Activated CD4-positive, alpha-beta memory T cell treated with anti-CD3 and anti-CD28 coated beads, Interleukin-2, amount 10 ng/mL, durations not matched to agents 7 days and 5 days (primary cell): ENCODE data around the gene MLF1. TPM values are rescaled to one million over a fixed set of nuclear protein-coding genes. Genes with fewer than 3 reads are reported as not detected.

ENCODE experiments used
- CTCF ChIA-PET: fragments of 350-600 bp; sonication (Branson Sonifier 250); formaldehyde crosslinking; loops from one replicate; lab custom pipeline; 2021; ENCODE audit warnings: antibody characterized with exemption, inconsistent platforms; lab: Charles Lee
- POLR2A ChIA-PET: fragments of 350-600 bp; sonication (Branson Sonifier 250); formaldehyde crosslinking; loops from one replicate; lab custom pipeline; 2021; ENCODE audit warnings: antibody characterized with exemption; lab: Charles Lee
- DNase-seq: peaks from one replicate; pipeline ENCODE4 v3.0.0-alpha.2; 2020
- H3K27ac Mint-ChIP-seq: one replicate; pipeline ENCODE4 v1.8.0; 2021; ENCODE audit warnings: mild to moderate bottlenecking, mixed read lengths
- H3K27me3 Mint-ChIP-seq: one replicate; pipeline ENCODE4 v1.8.0; 2021; ENCODE audit warnings: mixed read lengths
- H3K36me3 Mint-ChIP-seq: one replicate; pipeline ENCODE4 v1.8.0; 2021; ENCODE audit warnings: low read depth, mixed read lengths
- H3K4me1 Mint-ChIP-seq: one replicate; pipeline ENCODE4 v1.8.0; 2021; ENCODE audit warnings: mixed read lengths
- H3K4me3 Mint-ChIP-seq: one replicate; pipeline ENCODE4 v1.8.0; 2021; ENCODE audit warnings: mild to moderate bottlenecking, mixed read lengths
- H3K9me3 Mint-ChIP-seq: one replicate; pipeline ENCODE4 v1.8.0; 2021; ENCODE audit warnings: mixed read lengths
- total RNA-seq, 2 experiments: library from RNA; stranded (reverse); gene quantifications; one replicate each; pipeline ENCODE4 v1.2.3, GENCODE V29; 2021

The MLF1 gene
- total RNA-seq, 2 experiments from 2014 or later = 1.0 to 1.5 TPM

DNA sequence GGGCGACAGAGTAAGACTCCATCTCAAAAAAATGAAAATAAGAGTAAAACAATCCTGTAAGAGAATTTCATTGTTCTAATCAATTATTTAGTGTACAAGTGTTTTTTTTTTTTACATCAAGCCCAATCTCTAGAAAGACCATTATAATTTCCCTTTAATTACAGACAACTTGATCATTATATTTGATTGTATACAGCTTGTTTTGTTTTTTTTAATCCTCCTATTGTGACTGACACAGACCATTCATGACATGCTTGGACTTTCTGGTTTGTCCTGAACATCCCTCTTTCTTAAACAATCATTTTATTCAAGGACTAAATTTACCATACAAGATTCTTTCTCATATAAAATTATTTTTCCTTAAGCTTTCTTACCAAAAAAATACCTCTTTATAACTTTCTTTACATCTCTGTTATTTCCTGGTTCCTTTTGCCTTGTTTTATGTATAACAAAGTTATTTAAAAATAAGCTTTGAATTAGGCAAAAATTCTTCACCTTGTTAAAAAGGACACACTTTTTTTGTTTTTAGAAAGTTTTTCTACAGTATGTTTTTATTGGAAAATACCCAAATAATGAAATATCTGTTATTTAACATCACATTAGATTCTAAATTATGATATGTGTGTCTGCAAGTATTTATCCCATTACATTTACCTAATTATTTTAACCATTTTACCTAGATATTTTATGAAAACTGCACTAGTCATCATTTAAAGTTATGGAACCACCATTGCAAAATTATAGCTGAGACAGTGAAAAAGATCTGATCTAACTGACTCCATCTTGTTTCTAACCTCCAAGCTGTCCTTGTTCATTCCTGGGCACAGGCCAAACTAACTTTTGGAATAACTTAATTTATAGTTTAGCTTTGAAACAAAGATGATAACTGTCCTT, 47.2 kb downstream of the MLF1 start:
- no peak for DNase-seq
- no peaks in the 10 kb centered on the region for H3K27me3 Mint-ChIP-seq
- H3K9me3 Mint-ChIP-seq = peaks cover 21% of the 10 kb centered on the region
- no peak overlapping the region for H3K4me3 Mint-ChIP-seq
- no peaks in the 10 kb centered on the region for H3K36me3 Mint-ChIP-seq
- ChIA-PET POLR2A (no interaction called here), CTCF (no interaction called here)
- no peaks in the 10 kb centered on the region for H3K4me1 Mint-ChIP-seq
- H3K27ac Mint-ChIP-seq = no peak overlapping the region

DNA sequence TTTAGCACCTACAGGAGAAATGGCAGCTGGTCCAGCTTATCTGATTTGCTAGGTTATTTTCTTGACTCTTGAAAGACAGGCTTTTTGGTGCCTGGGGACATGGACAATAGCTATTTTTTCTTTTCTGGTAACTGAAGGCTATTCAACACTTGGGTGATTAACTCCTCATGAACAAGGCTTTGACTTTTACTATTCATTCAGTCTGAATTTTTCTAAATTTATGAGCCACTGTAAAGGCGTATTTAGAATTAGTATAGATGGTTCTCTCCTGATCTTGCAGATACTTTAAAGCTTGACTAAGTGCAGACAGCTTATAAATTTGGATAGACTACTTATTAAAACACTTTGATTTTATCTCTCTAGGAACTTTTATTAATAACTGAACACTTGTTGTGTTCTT, 54.9 kb downstream of the MLF1 start:
- Mint-ChIP-seq H3K4me3 (no peak overlapping the region), H3K27ac (no peak overlapping the region), H3K36me3 (no peaks in the 10 kb centered on the region), H3K9me3 (peaks cover 7% of the 10 kb centered on the region), H3K4me1 (no peaks in the 10 kb centered on the region), H3K27me3 (peaks cover 3% of the 10 kb centered on the region)
- CTCF ChIA-PET = no interaction called here
- no peak for DNase-seq
- POLR2A ChIA-PET = no interaction called here

DNA sequence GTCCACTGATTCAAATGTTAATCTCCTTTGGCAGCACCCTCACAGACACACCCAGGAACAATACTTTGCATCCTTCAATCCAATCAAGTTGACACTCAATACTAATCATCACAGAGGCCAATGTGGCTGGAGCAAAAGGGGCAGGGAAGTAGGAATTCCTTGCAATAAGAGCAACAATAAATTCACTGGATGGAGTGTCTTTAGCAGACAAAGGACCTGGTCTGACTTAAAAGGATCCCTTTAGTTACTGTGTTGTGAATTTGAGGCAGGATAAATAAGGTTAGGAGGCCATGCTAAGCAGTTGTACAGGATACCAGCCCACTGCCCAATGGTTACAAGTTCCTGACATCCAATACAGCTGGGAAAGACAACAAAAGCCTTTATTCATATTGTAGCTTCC, 61.0 kb downstream of the MLF1 start:
- POLR2A ChIA-PET = no interaction called here
- CTCF ChIA-PET = no interaction called here
- Mint-ChIP-seq H3K4me1 (no peaks in the 10 kb centered on the region), H3K27me3 (peaks cover 10% of the 10 kb centered on the region), H3K4me3 (no peak overlapping the region), H3K27ac (no peak overlapping the region), H3K9me3 (no peaks in the 10 kb centered on the region), H3K36me3 (no peaks in the 10 kb centered on the region)
- DNase-seq = no peak

DNA sequence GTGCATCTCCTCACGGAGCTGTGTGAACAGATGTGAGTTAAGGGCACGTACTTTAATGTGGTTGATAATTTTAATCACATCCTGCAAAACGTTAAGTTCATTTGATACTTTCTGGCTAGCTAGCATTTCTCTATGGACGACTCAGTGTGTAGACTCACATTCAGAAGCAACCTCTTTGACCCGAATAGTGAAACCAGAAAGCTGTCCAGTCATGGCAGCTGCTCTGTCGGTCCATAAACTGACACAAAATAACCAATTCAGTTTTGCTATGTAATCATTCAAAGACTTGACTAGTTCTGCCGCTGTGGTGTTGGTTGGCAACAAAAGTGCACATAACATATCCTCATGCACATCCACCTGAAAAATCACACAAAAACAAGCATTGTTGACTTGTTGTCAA, 69.7 kb downstream of the MLF1 start:
- CTCF ChIA-PET = interaction anchor here (1.2 kb wide), 1 partner anchor 20 kb away, joined by 4 read pairs; no protein-coding TSS in a partner anchor

DNA sequence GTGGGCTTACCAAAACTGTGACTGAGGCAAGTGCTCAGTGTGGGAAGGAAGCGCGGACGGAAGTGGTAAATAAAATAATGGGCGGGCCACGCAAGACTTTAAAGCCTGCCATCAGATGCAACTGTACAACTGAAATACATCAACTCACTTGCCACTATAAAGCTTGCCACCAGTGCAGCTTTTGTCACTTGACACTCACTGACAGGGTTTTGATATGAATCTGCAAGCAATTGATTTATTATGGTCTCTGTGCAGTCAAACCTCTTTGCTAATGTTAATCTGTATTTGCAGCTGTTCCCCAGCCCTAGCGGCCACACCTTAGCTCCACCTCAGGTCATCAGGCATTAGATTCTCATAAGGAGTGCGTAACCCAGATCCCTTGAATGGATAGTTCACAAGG, 71.0 kb downstream of the MLF1 start:
- no peaks in the 10 kb centered on the region for H3K27me3 Mint-ChIP-seq
- CTCF ChIA-PET = interaction anchor here (1.2 to 3.6 kb wide), 2 partner anchors 18 to 72 kb away, joined by 4 to 22 read pairs; partner anchors contain the start of gene MLF1
- H3K27ac Mint-ChIP-seq = peak overlapping the region; percentile 79

More for the DNA sequence above, 69.7 kb downstream of the MLF1 start:
- no peaks in the 10 kb centered on the region for H3K9me3 Mint-ChIP-seq
- DNase-seq = no peak
- peaks cover 1% of the 10 kb centered on the region for H3K27me3 Mint-ChIP-seq
- H3K4me3 Mint-ChIP-seq = no peak overlapping the region
- H3K4me1 Mint-ChIP-seq = peaks cover 29% of the 10 kb centered on the region
- POLR2A ChIA-PET = interaction anchor here (1.5 kb wide), 1 partner anchor 161 kb away, joined by 3 read pairs; the partner anchor contains the start of gene MFSD1
- H3K36me3 Mint-ChIP-seq = no peaks in the 10 kb centered on the region
- H3K27ac Mint-ChIP-seq = no peak overlapping the region

DNA sequence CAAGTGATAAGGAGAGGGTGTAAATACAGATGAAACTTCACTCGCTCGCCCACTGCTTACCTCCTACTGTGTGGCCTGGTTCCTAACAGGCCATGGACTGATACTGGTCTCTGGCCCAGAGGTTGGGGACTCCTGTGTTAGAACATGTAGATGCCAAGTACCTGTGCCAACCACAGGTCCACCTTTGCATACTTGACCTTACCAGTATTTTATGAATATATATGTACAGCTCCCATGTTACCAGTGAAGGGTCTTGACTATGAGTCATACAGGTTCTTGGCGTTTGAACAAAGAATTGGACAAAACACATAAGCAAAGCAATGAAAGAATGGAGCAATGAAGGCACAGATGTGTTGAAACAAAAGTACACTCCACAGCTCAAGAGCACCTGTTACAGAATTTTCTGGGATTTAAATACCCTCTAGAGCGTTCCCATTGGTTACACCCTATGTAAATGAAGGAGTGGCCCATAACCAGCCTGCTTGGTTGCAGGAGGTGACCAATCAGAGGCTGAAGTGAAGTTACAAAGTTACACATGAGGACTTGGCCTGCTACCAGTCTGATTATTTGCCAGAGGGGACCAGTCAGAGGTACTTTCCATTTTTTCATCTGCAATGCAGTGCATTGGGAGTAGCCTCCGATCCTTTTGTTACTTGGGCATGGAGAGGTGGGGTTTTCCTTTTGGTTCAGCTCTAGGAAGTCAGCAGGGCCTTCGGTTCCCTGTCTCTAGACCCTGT, 71.6 kb downstream of the MLF1 start:
- H3K27ac Mint-ChIP-seq = peak overlapping the region; percentile 17
- H3K27me3 Mint-ChIP-seq = no peaks in the 10 kb centered on the region
- CTCF ChIA-PET = interaction anchor here (2.9 to 3.6 kb wide), 2 partner anchors 73 to 160 kb away, joined by 14 to 22 read pairs; partner anchors contain the start of genes MFSD1 and MLF1
- no peak for DNase-seq
- POLR2A ChIA-PET = no interaction called here
- peaks cover 41% of the 10 kb centered on the region for H3K4me1 Mint-ChIP-seq
- H3K9me3 Mint-ChIP-seq = no peaks in the 10 kb centered on the region
- H3K4me3 Mint-ChIP-seq = no peak overlapping the region
- H3K36me3 Mint-ChIP-seq = peaks cover 10% of the 10 kb centered on the region

More for the DNA sequence above, 71.0 kb downstream of the MLF1 start:
- no peaks in the 10 kb centered on the region for H3K9me3 Mint-ChIP-seq
- DNase-seq = peak; percentile 29
- H3K4me1 Mint-ChIP-seq = peaks cover 39% of the 10 kb centered on the region
- H3K36me3 Mint-ChIP-seq = peaks cover 4% of the 10 kb centered on the region
- H3K4me3 Mint-ChIP-seq = no peak overlapping the region
- POLR2A ChIA-PET = interaction anchor here (1.5 kb wide), 1 partner anchor 160 kb away, joined by 3 read pairs; the partner anchor contains the start of gene MFSD1

DNA sequence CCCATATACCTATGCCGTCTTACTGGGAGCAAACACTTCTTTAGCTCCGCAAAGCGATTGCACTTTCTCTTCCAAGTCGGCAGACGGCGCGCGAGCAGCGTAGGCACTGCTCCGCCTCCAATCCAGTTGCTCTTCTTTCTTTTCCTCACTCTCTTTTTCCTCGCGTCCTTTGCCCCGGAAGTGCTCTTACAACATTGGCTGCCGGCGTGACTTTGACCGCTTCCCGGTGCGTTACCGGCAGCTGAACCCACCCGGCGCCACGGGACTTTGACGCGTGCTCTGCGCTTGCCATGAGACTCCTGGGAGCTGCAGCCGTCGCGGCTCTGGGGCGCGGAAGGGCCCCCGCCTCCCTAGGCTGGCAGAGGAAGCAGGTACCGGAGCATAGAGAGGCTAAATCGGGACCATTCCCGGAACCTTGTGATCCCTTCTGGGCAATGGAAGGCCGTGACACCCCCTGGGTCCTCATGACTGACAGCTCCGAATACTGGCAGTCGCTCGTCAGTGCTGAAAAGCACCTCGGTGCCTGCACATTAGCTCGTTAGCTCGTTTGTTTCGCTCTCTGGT, 73.4 kb downstream of the MLF1 start, which contains the start of gene GFM1:
GFM1 (plus strand) TSS at position 183 of the 564 bp plus-strand sequence; CDS start at position 291, 108 bp downstream.
- peak; percentile 91 for DNase-seq
- Mint-ChIP-seq H3K4me1 (peaks cover 48% of the 10 kb centered on the region), H3K9me3 (no peaks in the 10 kb centered on the region), H3K27me3 (no peaks in the 10 kb centered on the region), H3K36me3 (peaks cover 20% of the 10 kb centered on the region), H3K4me3 (peak within 1 kb of the TSS; percentile 93), H3K27ac (peak within 1 kb of the TSS; percentile 78)
- ChIA-PET CTCF (interaction anchor here (0.6 to 3.6 kb wide), 25 partner anchors 9 to 1815 kb away, joined by 3 to 59 read pairs (median 4); partner anchors contain the start of genes LXN, MFSD1, MLF1 and RSRC1), POLR2A (interaction anchor here (0.6 to 2.9 kb wide), 12 partner anchors 15 to 1944 kb away, joined by 3 to 16 read pairs (median 3); partner anchors contain the start of genes LXN, MFSD1, MLF1 and RSRC1)

DNA sequence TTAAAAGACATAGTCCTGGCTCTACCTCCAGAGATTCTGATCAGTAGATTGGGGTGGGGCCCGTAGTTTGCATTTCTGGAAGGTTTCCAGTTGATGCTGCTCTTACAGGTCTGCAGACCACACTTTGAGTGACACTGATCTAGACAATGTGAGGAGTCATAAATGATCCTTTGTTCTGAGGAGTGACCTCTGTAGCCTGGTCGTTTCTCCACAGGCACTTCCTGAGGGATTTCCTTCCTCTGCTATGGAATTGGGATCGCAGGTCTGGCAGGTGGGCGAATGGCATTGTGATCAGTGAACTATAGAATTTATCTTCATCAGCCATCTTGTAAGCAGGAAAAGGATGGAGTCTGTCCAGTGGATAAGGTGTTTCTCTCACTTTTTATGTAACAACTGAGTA, 78.8 kb downstream of the MLF1 start:
- DNase-seq = no peak
- CTCF ChIA-PET = interaction anchor here (2.7 kb wide), 1 partner anchor 10 kb away, joined by 10 read pairs; no protein-coding TSS in a partner anchor
- Mint-ChIP-seq H3K36me3 (peaks cover 36% of the 10 kb centered on the region), H3K4me1 (peaks cover 25% of the 10 kb centered on the region), H3K4me3 (no peak overlapping the region), H3K27me3 (no peaks in the 10 kb centered on the region), H3K27ac (no peak overlapping the region), H3K9me3 (no peaks in the 10 kb centered on the region)
- POLR2A ChIA-PET = no interaction called here

DNA sequence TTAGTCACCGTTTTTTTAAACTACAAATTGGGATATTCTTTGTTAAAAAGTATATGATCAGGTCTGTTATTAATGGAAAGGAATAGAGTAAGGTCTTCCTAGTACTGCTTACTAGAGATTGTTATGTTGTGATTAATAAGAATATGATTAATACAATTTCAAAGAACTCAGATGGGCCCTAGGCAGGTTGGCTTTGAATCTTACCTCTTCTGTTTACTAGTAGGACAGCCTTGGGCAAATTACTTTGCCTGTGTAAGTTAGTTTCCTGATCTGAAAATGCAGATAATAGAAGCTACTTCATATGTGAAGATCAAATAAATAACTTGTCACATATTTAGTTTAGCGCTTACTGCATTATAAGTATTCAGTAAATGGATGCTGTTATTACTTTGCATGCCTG, 80.2 kb downstream of the MLF1 start:
- H3K4me1 Mint-ChIP-seq = peaks cover 15% of the 10 kb centered on the region
- H3K4me3 Mint-ChIP-seq = no peak overlapping the region
- H3K36me3 Mint-ChIP-seq = peaks cover 41% of the 10 kb centered on the region
- H3K27me3 Mint-ChIP-seq = no peaks in the 10 kb centered on the region
- no peak overlapping the region for H3K27ac Mint-ChIP-seq
- H3K9me3 Mint-ChIP-seq = no peaks in the 10 kb centered on the region
- POLR2A ChIA-PET = no interaction called here
- CTCF ChIA-PET = interaction anchor here (0.6 to 2.7 kb wide), 2 partner anchors 8 to 101 kb away, joined by 4 to 10 read pairs; no protein-coding TSS in a partner anchor
- no peak for DNase-seq

DNA sequence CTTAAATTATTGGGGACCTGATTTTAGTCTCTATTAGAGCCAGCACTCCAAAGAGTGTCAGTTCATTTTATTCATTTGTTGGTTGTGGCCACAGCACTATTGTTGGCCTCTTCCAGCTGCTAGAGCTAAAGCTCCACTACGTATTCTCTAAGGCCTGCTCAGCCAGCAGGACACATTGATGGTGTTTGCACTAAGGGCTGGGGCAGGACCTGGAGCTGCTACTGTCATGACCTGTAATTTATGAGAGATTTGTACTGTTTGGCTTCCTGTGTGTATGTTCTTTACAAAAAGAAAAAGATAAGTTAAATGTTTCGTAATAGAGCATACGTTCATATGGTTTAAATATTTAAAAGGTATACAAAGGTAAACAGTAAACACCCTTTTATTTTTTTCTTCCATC, 81.5 kb downstream of the MLF1 start:
- POLR2A ChIA-PET = no interaction called here
- H3K4me3 Mint-ChIP-seq = no peak overlapping the region
- H3K27me3 Mint-ChIP-seq = no peaks in the 10 kb centered on the region
- H3K9me3 Mint-ChIP-seq = no peaks in the 10 kb centered on the region
- peaks cover 7% of the 10 kb centered on the region for H3K4me1 Mint-ChIP-seq
- CTCF ChIA-PET = interaction anchor here (1.9 kb wide), 1 partner anchor 8 kb away, joined by 9 read pairs; the partner anchor contains the start of gene GFM1
- no peak overlapping the region for H3K27ac Mint-ChIP-seq
- H3K36me3 Mint-ChIP-seq = peaks cover 33% of the 10 kb centered on the region
- DNase-seq = no peak
